NB4 (cell line): ENCODE data around the gene LPAR1.

ENCODE experiments used
- DNase-seq: peaks from one replicate; pipeline ENCODE4 v3.0.0; 2010; ENCODE audit warnings: low read depth
- H3K4me3 ChIP-seq: one replicate; pipeline ENCODE4 v1.5.1; 2011; ENCODE audit warnings: mild to moderate bottlenecking, low read depth, low read length, moderate library complexity
- CTCF ChIP-seq: IDR thresholded peaks from one replicate; pipeline ENCODE4 v1.5.1; 2012; ENCODE audit warnings: low read depth, low read length
- MYC ChIP-seq: IDR thresholded peaks from 2 replicates; pipeline ENCODE4 v1.6.1; 2011; ENCODE audit warnings: low read depth, low read length
- POLR2A ChIP-seq: IDR thresholded peaks from 2 replicates; pipeline ENCODE4 v1.6.1; 2011; ENCODE audit warnings: mild to moderate bottlenecking; ENCODE audit not compliant: insufficient read length; ENCODE audit errors: extremely low read depth
- TF ChIP-seq, protein P1 (sequence below): IDR thresholded peaks from 2 replicates; pipeline ENCODE4 v1.6.1; 2011; ENCODE audit warnings: low read depth, low read length

Gene LPAR1

DNA sequence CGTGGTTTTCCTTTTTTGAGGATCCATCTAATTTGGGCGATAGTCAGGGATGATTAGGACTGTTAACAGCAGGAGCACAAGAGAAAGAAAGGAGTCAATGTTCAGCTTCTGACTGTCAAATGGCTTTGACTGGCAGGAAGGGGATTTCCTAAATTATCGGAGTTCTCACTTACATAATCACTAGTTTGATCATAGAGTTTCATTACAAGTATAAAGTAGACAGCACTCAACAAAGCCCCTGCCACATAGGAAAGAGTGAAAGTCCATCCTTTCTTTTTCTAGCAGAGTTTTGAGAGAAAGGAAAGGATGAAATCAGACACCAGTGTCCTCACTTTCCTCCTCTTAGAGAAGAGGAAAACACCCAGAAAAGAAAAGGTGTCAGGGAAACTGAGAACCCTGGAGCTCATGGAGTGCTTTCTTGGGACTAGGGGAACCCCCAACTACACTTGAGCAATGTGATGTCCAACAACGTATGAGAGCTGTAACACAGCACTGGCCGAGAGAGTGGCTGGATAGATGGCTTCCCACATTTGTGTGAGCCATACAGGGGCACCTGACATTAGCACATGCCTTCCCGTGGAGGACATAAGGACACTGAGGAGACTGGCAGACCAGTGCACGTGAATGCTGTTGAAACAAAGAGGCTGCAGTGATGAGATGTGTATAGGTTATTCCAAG lies 26.0 kb upstream of the LPAR1 start:
- no peak overlapping the region for H3K4me3 ChIP-seq
- no peak for DNase-seq
- TF ChIP-seq POLR2A: no peak
- TF ChIP-seq CTCF: no peak
- TF ChIP-seq MYC: no peak
- TF ChIP-seq, protein P1, sequence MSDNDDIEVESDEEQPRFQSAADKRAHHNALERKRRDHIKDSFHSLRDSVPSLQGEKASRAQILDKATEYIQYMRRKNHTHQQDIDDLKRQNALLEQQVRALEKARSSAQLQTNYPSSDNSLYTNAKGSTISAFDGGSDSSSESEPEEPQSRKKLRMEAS: no peak

DNA sequence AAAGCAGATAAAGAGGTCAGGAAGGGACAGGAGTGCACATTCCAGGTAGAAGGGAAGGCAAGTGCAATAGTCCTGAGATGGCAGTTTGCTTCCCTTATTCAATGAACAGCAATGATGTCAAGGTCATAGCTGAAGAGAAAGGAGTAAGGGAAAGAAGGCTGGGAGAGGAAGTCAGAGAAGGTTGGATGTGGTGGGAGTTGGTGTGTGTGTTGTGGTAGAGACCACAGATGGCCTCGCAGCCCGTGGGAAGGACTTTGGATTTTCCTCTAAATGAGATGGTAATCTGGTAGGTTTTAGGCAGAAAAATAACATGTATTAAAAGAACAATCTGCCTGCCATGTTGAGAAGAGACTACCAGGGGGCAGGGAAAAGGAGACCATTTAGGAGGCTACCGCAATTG lies 25.1 kb upstream of the LPAR1 start:
- DNase-seq: no peak
- TF ChIP-seq, protein P1: no peak
- H3K4me3 ChIP-seq: no peak overlapping the region

DNA sequence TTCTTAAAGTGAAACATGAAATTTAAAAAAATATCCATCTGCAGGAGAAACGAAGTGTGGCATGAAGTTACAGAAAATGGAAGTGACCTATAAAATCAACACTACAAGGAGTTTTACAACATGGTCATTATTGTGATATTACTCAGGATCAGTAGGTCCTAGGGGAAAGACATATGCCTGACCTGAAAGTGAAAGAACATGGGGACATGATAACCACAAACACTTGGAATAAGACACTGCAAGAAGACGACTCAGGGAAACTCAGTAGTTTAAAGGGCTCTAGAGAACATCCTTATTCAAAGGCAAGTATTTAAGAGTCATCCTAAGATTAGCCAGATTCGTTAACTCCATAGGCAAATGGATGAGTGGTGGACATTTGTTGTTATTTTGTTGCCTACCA lies 19.9 kb upstream of the LPAR1 start:
- no peak overlapping the region for H3K4me3 ChIP-seq
- TF ChIP-seq CTCF (no peak), POLR2A (no peak), MYC (no peak)
- TF ChIP-seq, protein P1: no peak
- DNase-seq: no peak

DNA sequence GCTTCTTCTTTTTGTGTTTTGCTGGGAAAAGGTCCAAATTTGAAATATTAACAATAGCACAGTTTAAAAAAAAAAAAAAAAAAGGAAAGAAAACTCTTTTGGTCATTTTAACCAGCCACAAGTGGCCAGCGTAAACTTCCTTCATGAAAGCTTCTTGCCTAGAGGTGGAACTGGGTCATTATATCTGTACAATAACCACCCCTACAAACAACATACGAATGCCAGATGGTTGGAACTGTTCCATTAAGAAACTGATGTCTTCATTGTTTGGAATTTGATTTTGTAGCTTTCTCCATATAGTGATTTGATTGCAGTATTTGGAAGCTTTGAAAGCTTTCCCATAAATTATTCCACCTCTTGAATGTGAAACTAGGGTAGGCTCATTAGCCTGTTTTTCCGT lies 18.3 kb upstream of the LPAR1 start:
- no peak for DNase-seq
- no peak overlapping the region for H3K4me3 ChIP-seq
- TF ChIP-seq POLR2A: no peak
- TF ChIP-seq, protein P1: no peak
- no peak for TF ChIP-seq CTCF
- no peak for TF ChIP-seq MYC

GRCh38 chr9:111052791-111053190 lies 14.5 kb upstream of the LPAR1 start:
- no peak overlapping the region for H3K4me3 ChIP-seq
- TF ChIP-seq, protein P1: no peak
- no peak for TF ChIP-seq CTCF
- no peak for TF ChIP-seq POLR2A
- TF ChIP-seq MYC: no peak
- no peak for DNase-seq

DNA sequence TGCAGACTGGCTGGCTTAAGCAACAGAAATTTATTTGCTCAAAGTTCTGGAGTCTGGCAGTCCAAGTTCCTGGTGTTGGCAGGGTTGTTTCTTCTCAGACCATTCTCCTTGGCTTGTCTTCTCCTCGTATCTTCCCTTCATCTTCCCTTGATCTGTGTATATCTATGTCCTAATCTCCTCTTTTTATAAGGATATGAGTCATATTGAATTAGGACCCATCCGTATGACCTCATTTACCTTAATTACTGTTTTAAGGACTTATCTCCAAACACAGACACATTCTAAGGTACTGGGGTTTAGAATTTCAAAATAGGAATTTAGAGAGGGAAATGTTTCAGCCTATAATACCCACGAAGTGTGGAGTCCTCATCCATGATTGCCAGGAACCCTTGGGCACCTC lies 13.1 kb upstream of the LPAR1 start:
- DNase-seq: no peak
- TF ChIP-seq, protein P1: no peak
- TF ChIP-seq CTCF: no peak
- no peak for TF ChIP-seq MYC
- no peak for TF ChIP-seq POLR2A
- no peak overlapping the region for H3K4me3 ChIP-seq
